Measurements from ENCODE around the gene PRDM13. TPM values are rescaled to one million over a fixed set of nuclear protein-coding genes. Genes with fewer than 3 reads are reported as not detected.
"Not testable (repeated sequence)": the region's sequence is repeated elsewhere in the genome, so short reads cannot be mapped to it uniquely, and the experiment has no call there.

The PRDM13 gene
- total RNA-seq, 4 donors from 2014 or later: not detected

DNA sequence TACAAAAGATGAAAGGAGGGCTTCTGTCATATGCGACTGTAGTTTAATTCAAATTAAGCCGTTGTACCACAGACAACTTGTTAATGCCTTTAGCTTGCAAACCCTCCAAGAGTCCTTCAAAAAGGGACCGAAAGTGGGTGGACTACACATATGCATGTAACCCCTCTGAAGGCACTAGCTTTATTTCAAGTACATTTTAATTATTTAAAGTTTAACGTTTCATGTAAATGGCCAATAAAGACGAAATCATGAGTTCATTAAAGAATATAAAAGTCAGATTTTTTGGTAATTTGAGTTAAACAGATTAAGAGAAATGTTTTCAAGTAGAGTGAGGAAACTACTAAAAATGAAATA, 12.8 kb downstream of the PRDM13 start:
- Histone ChIP-seq H3K4me3 (no peak overlapping the region), H3K9me3 (no peaks in the 10 kb centered on the region), H3K4me1 (peaks cover 0 to 5% of the 10 kb centered on the region in 2 donors), H3K27ac (no peak overlapping the region), H3K36me3 (no peaks in the 10 kb centered on the region), H3K27me3 (peaks cover 67 to 77% (median 67%) of the 10 kb centered on the region in 3 donors)
- ATAC-seq (no peak), DNase-seq (no peak)
- intact Hi-C loops (cut with DNase I; ENCODE audit: low total_unique reads): no loop called here
- in situ Hi-C loops (cut with MboI; ENCODE audit: low sequenced_read_pairs in 4 of 4): no loop called here
- TF ChIP-seq POLR2A (IDR thresholded peaks at IDR 0.05): no peak
- TF ChIP-seq, protein P1, sequence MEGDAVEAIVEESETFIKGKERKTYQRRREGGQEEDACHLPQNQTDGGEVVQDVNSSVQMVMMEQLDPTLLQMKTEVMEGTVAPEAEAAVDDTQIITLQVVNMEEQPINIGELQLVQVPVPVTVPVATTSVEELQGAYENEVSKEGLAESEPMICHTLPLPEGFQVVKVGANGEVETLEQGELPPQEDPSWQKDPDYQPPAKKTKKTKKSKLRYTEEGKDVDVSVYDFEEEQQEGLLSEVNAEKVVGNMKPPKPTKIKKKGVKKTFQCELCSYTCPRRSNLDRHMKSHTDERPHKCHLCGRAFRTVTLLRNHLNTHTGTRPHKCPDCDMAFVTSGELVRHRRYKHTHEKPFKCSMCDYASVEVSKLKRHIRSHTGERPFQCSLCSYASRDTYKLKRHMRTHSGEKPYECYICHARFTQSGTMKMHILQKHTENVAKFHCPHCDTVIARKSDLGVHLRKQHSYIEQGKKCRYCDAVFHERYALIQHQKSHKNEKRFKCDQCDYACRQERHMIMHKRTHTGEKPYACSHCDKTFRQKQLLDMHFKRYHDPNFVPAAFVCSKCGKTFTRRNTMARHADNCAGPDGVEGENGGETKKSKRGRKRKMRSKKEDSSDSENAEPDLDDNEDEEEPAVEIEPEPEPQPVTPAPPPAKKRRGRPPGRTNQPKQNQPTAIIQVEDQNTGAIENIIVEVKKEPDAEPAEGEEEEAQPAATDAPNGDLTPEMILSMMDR (IDR thresholded peaks at IDR 0.05 in 4 of 5, conservative IDR thresholded peaks at IDR 0.05 in 1 of 5): no peak

DNA sequence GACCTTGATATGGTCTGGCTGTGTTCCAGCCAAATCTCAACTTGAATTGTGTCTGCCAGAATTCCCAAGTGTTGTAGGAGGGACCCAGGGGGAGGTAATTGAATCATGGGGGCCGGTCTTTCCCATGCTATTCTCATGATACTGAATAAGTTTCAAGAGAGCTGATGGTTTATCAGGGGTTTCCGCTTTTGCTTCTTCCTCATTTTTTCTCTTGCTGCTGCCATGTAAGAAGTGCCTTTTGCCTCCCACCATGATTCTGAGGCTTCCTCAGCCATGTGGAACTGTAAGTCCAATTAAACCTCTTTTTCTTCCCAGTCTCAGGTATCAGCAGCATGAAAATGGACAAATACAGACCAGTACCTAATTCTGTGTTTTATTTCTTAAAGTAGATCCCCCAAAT, 15.4 kb downstream of the PRDM13 start:
- intact Hi-C loops (cut with DNase I; ENCODE audit: low total_unique reads); H3K9me3 ChIP-seq; H3K4me1 ChIP-seq; H3K27ac ChIP-seq; H3K4me3 ChIP-seq; in situ Hi-C loops (cut with MboI; ENCODE audit: low sequenced_read_pairs in 4 of 4); H3K36me3 ChIP-seq; DNase-seq; ATAC-seq: not testable (repeated sequence)
- H3K27me3 ChIP-seq: peaks cover 40 to 51% (median 40%) of the 10 kb centered on the region in 3 donors

DNA sequence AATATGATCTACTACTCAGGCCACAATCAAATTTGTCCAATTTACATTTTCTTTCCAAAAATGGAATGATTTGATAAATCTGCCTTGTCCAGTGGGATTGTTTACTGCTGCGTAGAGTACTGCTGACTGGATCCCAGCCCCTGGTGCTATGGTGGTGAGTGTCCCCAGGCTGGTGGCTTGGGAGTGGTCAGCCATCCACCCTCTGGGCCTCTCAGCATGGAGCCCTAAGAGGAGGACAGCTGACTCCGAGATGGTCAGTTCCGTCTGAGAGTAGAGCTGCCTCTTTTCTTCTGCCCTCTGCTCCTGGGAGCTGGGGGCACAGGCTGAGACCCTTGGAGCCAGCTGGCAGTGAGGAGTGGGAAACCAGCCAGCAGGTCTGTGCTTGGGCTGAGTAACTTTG, 22.7 kb downstream of the PRDM13 start:
- no peaks in the 10 kb centered on the region for H3K36me3 ChIP-seq
- no peaks in the 10 kb centered on the region for H3K4me1 ChIP-seq
- no peaks in the 10 kb centered on the region for H3K9me3 ChIP-seq
- no peak for ATAC-seq
- intact Hi-C loops (cut with DNase I; ENCODE audit: low total_unique reads) (no loop called here), in situ Hi-C loops (cut with MboI; ENCODE audit: low sequenced_read_pairs in 4 of 4) (no loop called here)
- no peaks in the 10 kb centered on the region for H3K27me3 ChIP-seq
- no peak overlapping the region for H3K27ac ChIP-seq
- TF ChIP-seq POLR2A (IDR thresholded peaks at IDR 0.05): no peak
- TF ChIP-seq, protein P1 (IDR thresholded peaks at IDR 0.05 in 4 of 5, conservative IDR thresholded peaks at IDR 0.05 in 1 of 5): no peak
- no peak overlapping the region for H3K4me3 ChIP-seq
- no peak for DNase-seq

DNA sequence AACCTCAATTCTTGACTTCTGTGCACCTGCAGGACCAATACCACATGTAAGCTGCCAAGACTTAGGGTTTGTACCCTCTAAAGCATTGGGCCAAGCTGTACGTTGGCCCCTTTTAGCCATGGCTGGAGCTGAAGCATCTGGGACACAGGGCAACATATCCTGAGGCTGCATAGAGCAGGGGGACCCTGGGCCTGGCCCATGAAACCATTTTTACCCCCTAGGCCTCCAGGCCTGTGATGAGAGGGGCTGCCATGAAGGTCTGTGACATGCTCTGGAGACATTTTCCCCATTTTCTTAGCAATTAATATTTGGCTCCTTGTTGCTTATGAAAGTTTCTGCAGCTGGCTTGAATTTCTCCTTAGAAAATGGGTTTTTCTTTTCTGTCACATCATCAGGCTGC, 31.0 kb downstream of the PRDM13 start:
- DNase-seq (no peak), ATAC-seq (no peak)
- no peak overlapping the region for H3K27ac ChIP-seq
- H3K36me3 ChIP-seq: no peaks in the 10 kb centered on the region
- H3K4me3 ChIP-seq: no peak overlapping the region
- H3K4me1 ChIP-seq: no peaks in the 10 kb centered on the region
- in situ Hi-C loops (cut with MboI; ENCODE audit: low sequenced_read_pairs in 4 of 4) (no loop called here), intact Hi-C loops (cut with DNase I; ENCODE audit: low total_unique reads) (no loop called here)
- TF ChIP-seq, protein P1 (IDR thresholded peaks at IDR 0.05 in 4 of 5, conservative IDR thresholded peaks at IDR 0.05 in 1 of 5): no peak
- no peak for TF ChIP-seq POLR2A (IDR thresholded peaks at IDR 0.05)
- H3K27me3 ChIP-seq: no peaks in the 10 kb centered on the region
- peaks cover 0 to 11% (median 0%) of the 10 kb centered on the region in 3 donors for H3K9me3 ChIP-seq

DNA sequence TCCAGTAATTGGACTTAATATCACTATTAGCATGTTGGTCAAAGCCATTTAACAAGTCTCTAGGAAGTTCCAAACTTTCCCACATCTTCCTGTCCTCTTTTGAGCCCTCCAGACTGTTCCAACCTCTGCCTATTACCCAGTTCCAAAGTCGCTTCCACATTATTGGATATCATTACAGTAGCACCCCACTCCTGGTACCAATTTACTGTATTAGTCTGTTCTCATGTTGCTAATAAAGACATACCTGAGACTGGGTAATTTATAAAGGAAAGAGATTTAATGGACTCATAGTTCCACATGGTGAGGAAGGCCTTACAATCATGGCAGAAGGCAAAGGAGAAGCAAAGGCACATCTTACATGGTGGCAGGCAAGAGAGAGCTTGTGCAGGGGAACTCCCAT, 31.7 kb downstream of the PRDM13 start:
- H3K9me3 ChIP-seq: peaks cover 0 to 11% (median 0%) of the 10 kb centered on the region in 3 donors
- H3K4me3 ChIP-seq; in situ Hi-C loops (cut with MboI; ENCODE audit: low sequenced_read_pairs in 4 of 4); H3K36me3 ChIP-seq; H3K27me3 ChIP-seq; DNase-seq; H3K27ac ChIP-seq; ATAC-seq; intact Hi-C loops (cut with DNase I; ENCODE audit: low total_unique reads); H3K4me1 ChIP-seq: not testable (repeated sequence)

DNA sequence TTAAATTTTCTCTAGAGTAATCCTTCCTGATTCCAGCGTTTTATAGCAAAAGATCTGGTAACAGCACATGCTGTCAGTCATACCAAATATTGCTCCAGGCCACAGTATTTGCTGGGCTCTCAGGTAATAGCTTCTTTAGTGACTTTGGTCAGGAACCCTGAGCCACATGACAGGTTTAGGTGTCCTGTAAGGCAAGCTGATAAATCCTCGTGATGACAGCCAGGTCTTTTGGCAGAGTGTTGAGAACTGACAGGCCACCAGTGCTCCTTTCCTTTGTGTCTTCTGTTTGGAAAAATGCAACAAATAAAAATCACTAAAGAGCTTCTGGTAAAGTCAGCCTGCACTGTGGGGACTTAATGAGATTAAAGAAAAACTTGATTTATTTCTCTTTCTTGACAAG, 34.6 kb downstream of the PRDM13 start:
- peaks cover 0 to 11% (median 0%) of the 10 kb centered on the region in 3 donors for H3K9me3 ChIP-seq
- TF ChIP-seq, protein P1 (IDR thresholded peaks at IDR 0.05 in 4 of 5, conservative IDR thresholded peaks at IDR 0.05 in 1 of 5): no peak
- no peak for TF ChIP-seq POLR2A (IDR thresholded peaks at IDR 0.05)
- no peak overlapping the region for H3K27ac ChIP-seq
- ATAC-seq (no peak), DNase-seq (no peak)
- no peaks in the 10 kb centered on the region for H3K27me3 ChIP-seq
- intact Hi-C loops (cut with DNase I; ENCODE audit: low total_unique reads): no loop called here
- no peaks in the 10 kb centered on the region for H3K4me1 ChIP-seq
- in situ Hi-C loops (cut with MboI; ENCODE audit: low sequenced_read_pairs in 4 of 4): no loop called here
- no peak overlapping the region for H3K4me3 ChIP-seq
- H3K36me3 ChIP-seq: no peaks in the 10 kb centered on the region

All from gastrocnemius medialis (tissue), 4 donors.